ENCODE measurements around the gene NTM. TPM values are rescaled to one million over a fixed set of nuclear protein-coding genes. Genes with fewer than 3 reads are reported as not detected.
A peak's percentile ranks its signal among the peaks of the same experiment; 100 is the strongest.

The NTM gene
- total RNA-seq, 2 donors from 2014 or later = 19.1 to 44.7 TPM

- peaks cover 0 to 7% of the 10 kb centered on the region in 2 donors for H3K4me1 ChIP-seq
- TF ChIP-seq, protein P1, sequence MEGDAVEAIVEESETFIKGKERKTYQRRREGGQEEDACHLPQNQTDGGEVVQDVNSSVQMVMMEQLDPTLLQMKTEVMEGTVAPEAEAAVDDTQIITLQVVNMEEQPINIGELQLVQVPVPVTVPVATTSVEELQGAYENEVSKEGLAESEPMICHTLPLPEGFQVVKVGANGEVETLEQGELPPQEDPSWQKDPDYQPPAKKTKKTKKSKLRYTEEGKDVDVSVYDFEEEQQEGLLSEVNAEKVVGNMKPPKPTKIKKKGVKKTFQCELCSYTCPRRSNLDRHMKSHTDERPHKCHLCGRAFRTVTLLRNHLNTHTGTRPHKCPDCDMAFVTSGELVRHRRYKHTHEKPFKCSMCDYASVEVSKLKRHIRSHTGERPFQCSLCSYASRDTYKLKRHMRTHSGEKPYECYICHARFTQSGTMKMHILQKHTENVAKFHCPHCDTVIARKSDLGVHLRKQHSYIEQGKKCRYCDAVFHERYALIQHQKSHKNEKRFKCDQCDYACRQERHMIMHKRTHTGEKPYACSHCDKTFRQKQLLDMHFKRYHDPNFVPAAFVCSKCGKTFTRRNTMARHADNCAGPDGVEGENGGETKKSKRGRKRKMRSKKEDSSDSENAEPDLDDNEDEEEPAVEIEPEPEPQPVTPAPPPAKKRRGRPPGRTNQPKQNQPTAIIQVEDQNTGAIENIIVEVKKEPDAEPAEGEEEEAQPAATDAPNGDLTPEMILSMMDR (IDR thresholded peaks at IDR 0.05) = peak; percentile 80 to 95
- peak overlapping the region in 1 of 2 donors; percentile 27 for H3K4me3 ChIP-seq
- peak; percentile 66 for DNase-seq (ENCODE audit: low spot score)
- no peak overlapping the region for H3K27ac ChIP-seq
- no peaks in the 10 kb centered on the region for H3K9me3 ChIP-seq
- H3K27me3 ChIP-seq = no peaks in the 10 kb centered on the region
- no peaks in the 10 kb centered on the region for H3K36me3 ChIP-seq
Observed at GRCh38 chr11:131688048-131688693, 317.8 kb downstream of the NTM start.

DNA sequence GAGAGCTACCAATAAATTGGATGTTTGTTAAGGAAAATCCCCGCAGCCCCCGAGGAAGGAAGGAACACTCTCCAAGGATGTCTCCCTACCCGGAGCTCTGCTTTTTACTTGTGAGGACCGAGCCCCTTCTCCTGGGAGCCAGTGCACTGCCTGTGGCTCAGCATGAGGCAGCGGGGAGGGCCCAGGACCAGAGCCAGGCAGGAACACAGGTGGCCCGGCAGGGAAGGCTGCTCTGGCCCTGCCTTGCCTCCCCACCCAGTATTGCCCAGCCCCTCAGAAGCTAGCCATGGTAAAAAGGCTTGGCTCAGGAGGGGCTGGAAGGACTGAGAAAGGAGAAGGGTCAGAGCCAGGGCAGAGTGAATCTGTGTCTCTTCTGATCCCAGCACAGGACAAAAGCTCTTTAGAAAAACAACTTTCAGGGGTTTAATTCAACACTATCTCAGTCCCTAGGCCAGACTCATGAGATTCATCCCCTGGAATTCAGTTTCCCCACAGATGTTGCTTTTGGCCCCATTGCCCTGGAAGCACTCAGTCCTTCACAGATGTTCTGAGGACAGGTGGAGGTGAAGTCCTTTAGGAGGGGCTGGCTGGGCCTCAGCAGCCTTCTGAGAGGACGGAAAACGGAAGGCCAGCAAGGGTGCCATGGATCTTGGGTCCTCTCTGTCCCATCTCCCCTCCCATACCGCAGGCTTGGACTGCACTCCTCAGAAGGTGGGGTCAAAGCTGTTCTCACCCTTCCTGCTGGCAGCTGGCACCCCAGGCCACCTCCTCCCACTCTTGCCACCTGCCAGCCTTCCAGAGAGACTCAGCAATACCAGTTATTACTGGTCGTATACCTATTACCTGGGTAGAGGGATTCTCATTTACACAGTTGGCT lies 318.9 kb downstream of the NTM start:
- no peaks in the 10 kb centered on the region for H3K9me3 ChIP-seq
- H3K27ac ChIP-seq = no peak overlapping the region
- no peaks in the 10 kb centered on the region for H3K27me3 ChIP-seq
- H3K4me3 ChIP-seq = no peak overlapping the region
- H3K36me3 ChIP-seq = no peaks in the 10 kb centered on the region
- DNase-seq (ENCODE audit: low spot score) = no peak
- H3K4me1 ChIP-seq = peaks cover 0 to 7% of the 10 kb centered on the region in 2 donors
- TF ChIP-seq, protein P1 (IDR thresholded peaks at IDR 0.05) = no peak

DNA sequence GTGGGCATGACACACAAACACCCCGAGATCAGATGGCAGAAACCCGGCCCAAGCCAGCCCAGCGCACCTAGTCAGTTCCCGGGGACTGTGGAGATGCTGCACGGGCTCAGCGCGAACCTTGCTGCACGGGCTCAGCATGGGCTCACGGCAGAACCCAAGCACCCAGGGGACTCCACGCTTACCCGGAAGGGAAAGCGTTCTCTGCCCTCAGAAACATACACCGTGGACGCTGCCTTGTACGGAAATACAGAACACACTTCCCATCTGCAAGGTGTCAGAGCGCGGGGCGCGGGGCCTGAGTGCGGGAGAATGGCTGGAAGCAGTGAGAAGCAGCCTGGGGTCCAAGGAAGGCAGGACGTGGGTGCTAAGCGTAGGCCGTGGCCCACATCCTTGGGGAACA lies 319.9 kb downstream of the NTM start:
- Histone ChIP-seq H3K4me1 (peaks cover 0 to 11% of the 10 kb centered on the region in 2 donors), H3K27ac (no peak overlapping the region), H3K36me3 (no peaks in the 10 kb centered on the region), H3K4me3 (no peak overlapping the region), H3K27me3 (no peaks in the 10 kb centered on the region), H3K9me3 (no peaks in the 10 kb centered on the region)
- no peak for DNase-seq (ENCODE audit: low spot score)
- TF ChIP-seq, protein P1 (IDR thresholded peaks at IDR 0.05) = no peak

DNA sequence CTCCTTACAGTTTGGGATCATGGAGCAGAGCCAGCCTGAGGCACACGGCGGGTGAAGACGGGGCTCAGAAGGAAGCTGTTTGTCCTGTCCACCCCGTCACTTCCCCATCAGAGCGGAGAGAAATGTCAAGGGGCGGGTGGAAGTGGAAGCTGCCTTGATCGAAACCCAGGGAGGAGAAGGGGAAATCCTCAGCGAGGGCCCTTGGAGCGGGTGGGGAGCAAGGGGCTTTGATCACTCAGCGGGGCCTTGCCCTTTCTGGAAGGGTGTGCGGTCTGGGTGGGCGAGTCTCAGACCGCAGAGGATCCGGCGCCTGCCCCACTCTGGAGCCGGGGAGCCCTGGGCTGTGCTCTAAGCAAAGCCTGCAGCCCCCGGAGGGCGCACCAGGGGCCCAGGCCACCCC lies 320.4 kb downstream of the NTM start:
- Histone ChIP-seq H3K36me3 (no peaks in the 10 kb centered on the region), H3K9me3 (no peaks in the 10 kb centered on the region), H3K27ac (no peak overlapping the region), H3K27me3 (no peaks in the 10 kb centered on the region), H3K4me3 (no peak overlapping the region), H3K4me1 (peaks cover 0 to 11% of the 10 kb centered on the region in 2 donors)
- TF ChIP-seq, protein P1 (IDR thresholded peaks at IDR 0.05) = no peak
- DNase-seq (ENCODE audit: low spot score) = no peak

DNA sequence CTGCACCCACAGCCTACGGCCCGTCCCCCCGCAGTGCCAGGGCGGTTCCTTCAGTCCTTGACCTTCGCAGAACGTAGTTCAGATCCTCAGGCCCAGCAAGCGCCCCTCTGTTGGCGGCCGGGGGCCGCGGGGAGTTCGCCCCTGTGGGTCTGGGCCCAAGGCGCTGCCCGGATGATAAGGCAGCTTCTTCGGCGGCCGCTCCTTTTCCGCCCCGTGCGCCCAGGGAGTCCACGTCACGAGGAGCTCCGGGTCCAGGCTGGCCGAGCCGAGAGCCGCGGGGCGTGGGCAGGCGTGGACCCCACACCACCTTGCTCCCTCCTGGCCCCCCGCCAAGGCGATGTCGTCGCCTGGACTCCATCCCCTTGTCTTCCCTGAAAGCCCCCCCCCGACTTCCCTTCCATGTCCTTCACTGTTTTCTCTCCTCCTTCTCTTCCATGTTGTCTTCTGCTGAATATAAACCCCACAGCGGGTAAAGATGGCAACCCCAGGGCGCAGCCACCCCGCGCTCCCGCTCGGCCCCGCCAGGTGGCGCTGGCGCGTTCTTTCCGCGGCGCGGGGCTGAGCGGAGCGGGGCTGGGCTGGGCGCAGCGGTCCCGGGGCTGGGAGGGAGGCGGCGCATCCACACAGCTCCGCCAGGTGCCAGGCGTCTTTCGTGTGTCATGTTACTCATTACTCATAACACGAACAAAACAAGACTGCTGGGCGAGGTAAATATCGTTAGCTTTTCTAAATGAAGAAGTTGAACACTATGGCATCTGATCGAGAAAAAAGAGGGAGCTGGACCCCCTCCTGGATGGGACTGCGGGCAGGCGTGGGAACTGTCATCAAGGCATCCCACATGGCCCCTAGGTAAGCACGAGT lies 321.0 kb downstream of the NTM start:
- H3K27me3 ChIP-seq = no peaks in the 10 kb centered on the region
- H3K9me3 ChIP-seq = no peaks in the 10 kb centered on the region
- no peak overlapping the region for H3K27ac ChIP-seq
- no peak for DNase-seq (ENCODE audit: low spot score)
- TF ChIP-seq, protein P1 (IDR thresholded peaks at IDR 0.05) = peak in 1 of 2 donors; percentile 74
- H3K4me1 ChIP-seq = peaks cover 0 to 11% of the 10 kb centered on the region in 2 donors
- no peaks in the 10 kb centered on the region for H3K36me3 ChIP-seq
- H3K4me3 ChIP-seq = no peak overlapping the region
